Liver (tissue), 3 donors: ENCODE measurements around the gene NBPF20.
"Not testable (repeated sequence)": the region's sequence is repeated elsewhere in the genome, so short reads cannot be mapped to it uniquely, and the experiment has no call there.

Experiments used
- GABPA ChIP-seq, 2 donors: IDR thresholded peaks in 1 of 2; conservative IDR thresholded peaks in 1 of 2; 2 replicates each; pipeline ENCODE4 v1.6.1; 2016; ENCODE audit warnings: antibody characterized with exemption in 2 of 2, mild to moderate bottlenecking in 1 of 2, moderate library complexity in 1 of 2
- JUND ChIP-seq, 2 donors: IDR thresholded peaks; 2 replicates each; pipeline ENCODE4 v1.6.1; 2016; ENCODE audit warnings: antibody characterized with exemption in 2 of 2
- NR2F2 ChIP-seq: IDR thresholded peaks from 2 replicates; pipeline ENCODE4 v1.6.1; 2016; ENCODE audit warnings: antibody characterized with exemption
- TAF1 ChIP-seq: conservative IDR thresholded peaks from 2 replicates; pipeline ENCODE4 v1.6.1; 2016; ENCODE audit warnings: antibody characterized with exemption, mild to moderate bottlenecking
- YY1 ChIP-seq: IDR thresholded peaks from 2 replicates; pipeline ENCODE4 v1.6.1; 2016; ENCODE audit warnings: antibody characterized with exemption, mild to moderate bottlenecking
- TF ChIP-seq, protein P1 (sequence below): fragments of 150-350 bp; IDR thresholded peaks from 2 replicates; pipeline ENCODE4 v1.5.1; 2017; ENCODE audit warnings: improper control_type of control experiment, low read depth, low read length; ENCODE audit not compliant: missing input control
- TF ChIP-seq, protein P2 (sequence below): IDR thresholded peaks from 2 replicates; pipeline ENCODE4 v1.6.1; 2016; ENCODE audit warnings: antibody characterized with exemption
- donor health status: healthy.
- donor health status: healthy.

DNA sequence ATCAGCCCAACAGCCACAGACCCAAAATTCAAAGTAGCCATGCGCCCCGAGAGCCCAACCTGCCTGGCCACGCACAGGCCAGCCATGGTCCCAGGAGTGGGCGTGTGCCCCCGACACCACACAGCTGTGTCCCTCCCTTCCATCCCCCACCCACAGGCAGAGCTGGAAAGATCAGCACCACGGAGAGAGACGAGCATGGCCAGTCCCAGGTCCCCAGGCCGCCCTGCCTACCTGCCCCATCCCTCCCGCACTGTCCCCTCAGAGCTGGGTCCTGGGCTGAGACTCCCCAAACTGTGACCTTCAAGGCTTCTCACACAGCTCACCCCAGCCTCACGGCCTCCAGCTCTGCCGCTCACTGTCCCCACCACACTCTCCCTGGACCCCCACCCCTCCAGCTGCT, 19.8 kb upstream of the NBPF20 start:
- TF ChIP-seq, protein P1, sequence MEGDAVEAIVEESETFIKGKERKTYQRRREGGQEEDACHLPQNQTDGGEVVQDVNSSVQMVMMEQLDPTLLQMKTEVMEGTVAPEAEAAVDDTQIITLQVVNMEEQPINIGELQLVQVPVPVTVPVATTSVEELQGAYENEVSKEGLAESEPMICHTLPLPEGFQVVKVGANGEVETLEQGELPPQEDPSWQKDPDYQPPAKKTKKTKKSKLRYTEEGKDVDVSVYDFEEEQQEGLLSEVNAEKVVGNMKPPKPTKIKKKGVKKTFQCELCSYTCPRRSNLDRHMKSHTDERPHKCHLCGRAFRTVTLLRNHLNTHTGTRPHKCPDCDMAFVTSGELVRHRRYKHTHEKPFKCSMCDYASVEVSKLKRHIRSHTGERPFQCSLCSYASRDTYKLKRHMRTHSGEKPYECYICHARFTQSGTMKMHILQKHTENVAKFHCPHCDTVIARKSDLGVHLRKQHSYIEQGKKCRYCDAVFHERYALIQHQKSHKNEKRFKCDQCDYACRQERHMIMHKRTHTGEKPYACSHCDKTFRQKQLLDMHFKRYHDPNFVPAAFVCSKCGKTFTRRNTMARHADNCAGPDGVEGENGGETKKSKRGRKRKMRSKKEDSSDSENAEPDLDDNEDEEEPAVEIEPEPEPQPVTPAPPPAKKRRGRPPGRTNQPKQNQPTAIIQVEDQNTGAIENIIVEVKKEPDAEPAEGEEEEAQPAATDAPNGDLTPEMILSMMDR: not testable (repeated sequence)
- not testable (repeated sequence) for TF ChIP-seq JUND (IDR thresholded peaks at IDR 0.05); GABPA (IDR thresholded peaks at IDR 0.05 in 1 of 2, conservative IDR thresholded peaks at IDR 0.05 in 1 of 2); YY1; NR2F2; TAF1
- TF ChIP-seq, protein P2, sequence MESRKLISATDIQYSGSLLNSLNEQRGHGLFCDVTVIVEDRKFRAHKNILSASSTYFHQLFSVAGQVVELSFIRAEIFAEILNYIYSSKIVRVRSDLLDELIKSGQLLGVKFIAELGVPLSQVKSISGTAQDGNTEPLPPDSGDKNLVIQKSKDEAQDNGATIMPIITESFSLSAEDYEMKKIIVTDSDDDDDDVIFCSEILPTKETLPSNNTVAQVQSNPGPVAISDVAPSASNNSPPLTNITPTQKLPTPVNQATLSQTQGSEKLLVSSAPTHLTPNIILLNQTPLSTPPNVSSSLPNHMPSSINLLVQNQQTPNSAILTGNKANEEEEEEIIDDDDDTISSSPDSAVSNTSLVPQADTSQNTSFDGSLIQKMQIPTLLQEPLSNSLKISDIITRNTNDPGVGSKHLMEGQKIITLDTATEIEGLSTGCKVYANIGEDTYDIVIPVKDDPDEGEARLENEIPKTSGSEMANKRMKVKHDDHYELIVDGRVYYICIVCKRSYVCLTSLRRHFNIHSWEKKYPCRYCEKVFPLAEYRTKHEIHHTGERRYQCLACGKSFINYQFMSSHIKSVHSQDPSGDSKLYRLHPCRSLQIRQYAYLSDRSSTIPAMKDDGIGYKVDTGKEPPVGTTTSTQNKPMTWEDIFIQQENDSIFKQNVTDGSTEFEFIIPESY: not testable (repeated sequence)
